OCI-LY3 (cell line): ENCODE data around the gene DNAH10.

Experiments
- CTCF ChIP-seq: fragments of 200-600, 300-600 bp; sonication (generic); IDR thresholded peaks from 2 replicates; pipeline ENCODE4 v1.5.1; 2014; ENCODE audit warnings: antibody characterized with exemption, low read length, low read depth
- EZH2phosphoT487 ChIP-seq: fragments of 200-600 bp; shearing (Covaris generic); IDR thresholded peaks from 2 replicates; pipeline ENCODE4 v1.6.1; 2018; ENCODE audit warnings: antibody characterized with exemption, mixed run types, low read depth

GRCh38 chr12:123853396-123854070, 91.4 kb downstream of the DNAH10 start:
- TF ChIP-seq CTCF, result no peak
- no peak for TF ChIP-seq EZH2phosphoT487
